ENCODE results near the gene FAM50A.

Gene FAM50A

GRCh38 chrX:154488336-154489075, 44.6 kb downstream of the FAM50A start:
- Histone ChIP-seq H3K9me2 (replicated peaks; ENCODE audit: insufficient read depth, low read length) (no peaks in the 10 kb centered on the region), H3K36me3 (ENCODE audit: low read length) (no peaks in the 10 kb centered on the region), H4K20me1 (ENCODE audit: low read depth, low read length) (no peaks in the 10 kb centered on the region), H3K4me2 (ENCODE audit: low read depth, low read length, poor library complexity, severe bottlenecking) (peak overlapping the region; percentile 81), H3K9ac (ENCODE audit: low read length) (no peak overlapping the region), H3K79me2 (ENCODE audit: insufficient read depth, low read length) (peaks cover 18% of the 10 kb centered on the region), H3K27me3 (ENCODE audit: low read length) (no peaks in the 10 kb centered on the region), H3F3A (ENCODE audit: insufficient read depth) (peaks cover 11% of the 10 kb centered on the region), H3K9me3 (ENCODE audit: insufficient read depth, low read length) (no peaks in the 10 kb centered on the region), H3K27ac (ENCODE audit: low read depth, low read length) (no peak overlapping the region), H3K4me3 (ENCODE audit: insufficient read depth, low read length, poor library complexity, severe bottlenecking) (no peak overlapping the region), H2AFZ (ENCODE audit: low read depth, low read length, severe bottlenecking) (no peak overlapping the region)
- no peak for TF ChIP-seq CTCF (IDR thresholded peaks at IDR 0.05; ENCODE audit: insufficient read depth, low read length, poor library complexity, severe bottlenecking)
- TF ChIP-seq EZH2phosphoT487 (conservative IDR thresholded peaks at IDR 0.05; ENCODE audit: low read length) = no peak

- Histone ChIP-seq H2AFZ (ENCODE audit: low read depth, low read length, severe bottlenecking) (no peak overlapping the region), H3K27me3 (ENCODE audit: low read length) (no peaks in the 10 kb centered on the region), H3K4me2 (ENCODE audit: low read depth, low read length, poor library complexity, severe bottlenecking) (peak overlapping the region; percentile 81), H3K9me2 (replicated peaks; ENCODE audit: insufficient read depth, low read length) (no peaks in the 10 kb centered on the region), H3K36me3 (ENCODE audit: low read length) (no peaks in the 10 kb centered on the region), H3K4me3 (ENCODE audit: insufficient read depth, low read length, poor library complexity, severe bottlenecking) (peak overlapping the region; percentile 76), H3K9ac (ENCODE audit: low read length) (peak overlapping the region; percentile 73), H3K27ac (ENCODE audit: low read depth, low read length) (0 out of 2 replicates have a peak overlapping the region, but pooled peaks have one; percentile 65), H3F3A (ENCODE audit: insufficient read depth) (peaks cover 6% of the 10 kb centered on the region), H3K9me3 (ENCODE audit: insufficient read depth, low read length) (no peaks in the 10 kb centered on the region), H3K79me2 (ENCODE audit: insufficient read depth, low read length) (peaks cover 18% of the 10 kb centered on the region), H4K20me1 (ENCODE audit: low read depth, low read length) (no peaks in the 10 kb centered on the region)
- no peak for TF ChIP-seq EZH2phosphoT487 (conservative IDR thresholded peaks at IDR 0.05; ENCODE audit: low read length)
These were observed 45.2 kb downstream of the FAM50A start for GRCh38 chrX:154489182-154489581.

- Histone ChIP-seq H3K79me2 (ENCODE audit: insufficient read depth, low read length) (peaks cover 13% of the 10 kb centered on the region), H3K27ac (ENCODE audit: low read depth, low read length) (peak overlapping the region; percentile 65)
These were observed 46.1 kb downstream of the FAM50A start for GRCh38 chrX:154490021-154490413.

More at GRCh38 chrX:154490021-154490413, 46.1 kb downstream of the FAM50A start:
- H3K9me2 ChIP-seq (replicated peaks; ENCODE audit: insufficient read depth, low read length) = no peaks in the 10 kb centered on the region
- H3K36me3 ChIP-seq (ENCODE audit: low read length) = no peaks in the 10 kb centered on the region
- peak overlapping the region; percentile 76 for H3K4me3 ChIP-seq (ENCODE audit: insufficient read depth, low read length, poor library complexity, severe bottlenecking)
- TF ChIP-seq EZH2phosphoT487 (conservative IDR thresholded peaks at IDR 0.05; ENCODE audit: low read length) = no peak
- no peak for TF ChIP-seq CTCF (IDR thresholded peaks at IDR 0.05; ENCODE audit: insufficient read depth, low read length, poor library complexity, severe bottlenecking)
- peaks cover 6% of the 10 kb centered on the region for H3F3A ChIP-seq (ENCODE audit: insufficient read depth)
- no peaks in the 10 kb centered on the region for H4K20me1 ChIP-seq (ENCODE audit: low read depth, low read length)
- H3K27me3 ChIP-seq (ENCODE audit: low read length) = no peaks in the 10 kb centered on the region
- H2AFZ ChIP-seq (ENCODE audit: low read depth, low read length, severe bottlenecking) = no peak overlapping the region
- peak overlapping the region; percentile 73 for H3K9ac ChIP-seq (ENCODE audit: low read length)
- no peaks in the 10 kb centered on the region for H3K9me3 ChIP-seq (ENCODE audit: insufficient read depth, low read length)
- H3K4me2 ChIP-seq (ENCODE audit: low read depth, low read length, poor library complexity, severe bottlenecking) = peak overlapping the region; percentile 81
